ENCODE measurements around the gene DAZAP1.

DAZAP1 gene

GRCh38 chr19:1465191-1466016, 58.0 kb downstream of the DAZAP1 start:
- no CpG with 5 or more reads among the region's 83 CpGs for WGBS, 2 donors (ENCODE audit: extremely low coverage in 2 of 2, insufficient read length in 2 of 2, insufficient replicate concordance in 1 of 2)
- Histone ChIP-seq H3K4me1 (ENCODE audit: control insufficient read depth in 2 of 2, insufficient read depth in 1 of 2, low read depth in 1 of 2, low read length in 2 of 2) (peaks cover 0 to 15% of the 10 kb centered on the region in 2 donors), H3K9me3 (replicated peaks in 1 of 2; ENCODE audit: control insufficient read depth in 2 of 2, insufficient read depth in 1 of 2, low read depth in 1 of 2, low read length in 2 of 2) (peaks cover 0 to 11% of the 10 kb centered on the region in 2 donors), H2AK5ac (ENCODE audit: low read depth, low read length) (peak overlapping the region; percentile 46), H3K27me3 (ENCODE audit: control insufficient read depth in 3 of 3, insufficient read depth in 3 of 3, low read depth in 1 of 3, low read length in 3 of 3) (peaks cover 0 to 59% (median 50%) of the 10 kb centered on the region in 3 experiments), H3K4ac (ENCODE audit: low read length) (no peak overlapping the region), H2BK5ac (ENCODE audit: low read length) (no peak overlapping the region), H4K8ac (ENCODE audit: low read depth, low read length) (no peak overlapping the region), H3K27ac (replicated peaks; ENCODE audit: low read length) (no peak overlapping the region), H4K91ac (ENCODE audit: low read depth, low read length, poor library complexity) (no peak overlapping the region), H2BK120ac (ENCODE audit: low read depth, low read length) (no peak overlapping the region), H3K18ac (ENCODE audit: low read length) (peak overlapping the region; percentile 80), H3K14ac (ENCODE audit: low read length) (peak overlapping the region; percentile 98), H3K23ac (ENCODE audit: low read depth, low read length, poor library complexity) (peak overlapping the region; percentile 98), H3K4me3 (ENCODE audit: low read length in 2 of 2) (peak overlapping the region in 1 of 2 donors; percentile 38), H2BK12ac (ENCODE audit: low read length) (peak overlapping the region; percentile 41), H2AFZ (ENCODE audit: low read length) (no peak overlapping the region), H3K36me3 (replicated peaks in 1 of 2; ENCODE audit: control insufficient read depth in 2 of 2, insufficient read depth in 2 of 2, low read length in 2 of 2) (peaks cover 5 to 70% of the 10 kb centered on the region in 2 donors), H2BK15ac (ENCODE audit: low read length) (no peak overlapping the region), H3K79me1 (ENCODE audit: low read depth, low read length) (peaks cover 23% of the 10 kb centered on the region), H3K9ac (ENCODE audit: low read depth, low read length, poor library complexity) (peak overlapping the region; percentile 90), H3K4me2 (ENCODE audit: insufficient read depth, low read length, poor library complexity, severe bottlenecking) (no peak overlapping the region)
- DNase-seq (ENCODE audit: low spot score), result no peak

- no peak overlapping the region for H2BK5ac ChIP-seq (ENCODE audit: low read length)
- H4K8ac ChIP-seq (ENCODE audit: low read depth, low read length), result no peak overlapping the region
- peak overlapping the region; percentile 81 for H2AK5ac ChIP-seq (ENCODE audit: low read depth, low read length)
- WGBS, 2 donors (ENCODE audit: extremely low coverage in 2 of 2, insufficient read length in 2 of 2, insufficient replicate concordance in 1 of 2), result no CpG with 5 or more reads among the region's 41 CpGs
- peak overlapping the region; percentile 4 for H3K9ac ChIP-seq (ENCODE audit: low read depth, low read length, poor library complexity)
- peaks cover 23% of the 10 kb centered on the region for H3K79me1 ChIP-seq (ENCODE audit: low read depth, low read length)
- no peak overlapping the region for H2BK12ac ChIP-seq (ENCODE audit: low read length)
- H3K4me2 ChIP-seq (ENCODE audit: insufficient read depth, low read length, poor library complexity, severe bottlenecking), result no peak overlapping the region
- H3K4me1 ChIP-seq (ENCODE audit: control insufficient read depth in 2 of 2, insufficient read depth in 1 of 2, low read depth in 1 of 2, low read length in 2 of 2), result peaks cover 0 to 16% of the 10 kb centered on the region in 2 donors
- H2BK15ac ChIP-seq (ENCODE audit: low read length), result no peak overlapping the region
- H3K27me3 ChIP-seq (ENCODE audit: control insufficient read depth in 3 of 3, insufficient read depth in 3 of 3, low read depth in 1 of 3, low read length in 3 of 3), result peaks cover 0 to 59% (median 50%) of the 10 kb centered on the region in 3 experiments
- H3K14ac ChIP-seq (ENCODE audit: low read length), result peak overlapping the region; percentile 89
- no peak overlapping the region for H3K27ac ChIP-seq (replicated peaks; ENCODE audit: low read length)
- no peak overlapping the region for H3K4me3 ChIP-seq (ENCODE audit: low read length in 2 of 2)
- peak overlapping the region; percentile 55 for H3K23ac ChIP-seq (ENCODE audit: low read depth, low read length, poor library complexity)
- DNase-seq (ENCODE audit: low spot score), result no peak
- H3K9me3 ChIP-seq (replicated peaks in 1 of 2; ENCODE audit: control insufficient read depth in 2 of 2, insufficient read depth in 1 of 2, low read depth in 1 of 2, low read length in 2 of 2), result peaks cover 0 to 11% of the 10 kb centered on the region in 2 donors
- H3K36me3 ChIP-seq (replicated peaks in 1 of 2; ENCODE audit: control insufficient read depth in 2 of 2, insufficient read depth in 2 of 2, low read length in 2 of 2), result peaks cover 4 to 63% of the 10 kb centered on the region in 2 donors
- peak overlapping the region; percentile 71 for H3K18ac ChIP-seq (ENCODE audit: low read length)
- H2AFZ ChIP-seq (ENCODE audit: low read length), result no peak overlapping the region
- no peak overlapping the region for H2BK120ac ChIP-seq (ENCODE audit: low read depth, low read length)
- H4K91ac ChIP-seq (ENCODE audit: low read depth, low read length, poor library complexity), result no peak overlapping the region
- H3K4ac ChIP-seq (ENCODE audit: low read length), result no peak overlapping the region
Measured at GRCh38 chr19:1466018-1466460, 58.7 kb downstream of the DAZAP1 start.

GRCh38 chr19:1466461-1467214, 59.3 kb downstream of the DAZAP1 start:
- Histone ChIP-seq H2BK120ac (ENCODE audit: low read depth, low read length) (no peak overlapping the region), H3K4ac (ENCODE audit: low read length) (peak overlapping the region; percentile 66), H3K9ac (ENCODE audit: low read depth, low read length, poor library complexity) (peak overlapping the region; percentile 78), H2BK15ac (ENCODE audit: low read length) (peak overlapping the region; percentile 75), H4K8ac (ENCODE audit: low read depth, low read length) (peak overlapping the region; percentile 43), H3K23ac (ENCODE audit: low read depth, low read length, poor library complexity) (peak overlapping the region; percentile 93), H3K9me3 (replicated peaks in 1 of 2; ENCODE audit: control insufficient read depth in 2 of 2, insufficient read depth in 1 of 2, low read depth in 1 of 2, low read length in 2 of 2) (peaks cover 0 to 11% of the 10 kb centered on the region in 2 donors), H3K4me3 (ENCODE audit: low read length in 2 of 2) (peak overlapping the region in 1 of 2 donors; percentile 20), H3K27me3 (ENCODE audit: control insufficient read depth in 3 of 3, insufficient read depth in 3 of 3, low read depth in 1 of 3, low read length in 3 of 3) (peaks cover 0 to 63% (median 50%) of the 10 kb centered on the region in 3 experiments), H3K4me2 (ENCODE audit: insufficient read depth, low read length, poor library complexity, severe bottlenecking) (peak overlapping the region; percentile 40), H2AFZ (ENCODE audit: low read length) (no peak overlapping the region), H3K27ac (replicated peaks; ENCODE audit: low read length) (no peak overlapping the region), H3K4me1 (ENCODE audit: control insufficient read depth in 2 of 2, insufficient read depth in 1 of 2, low read depth in 1 of 2, low read length in 2 of 2) (peaks cover 0 to 22% of the 10 kb centered on the region in 2 donors), H2BK5ac (ENCODE audit: low read length) (no peak overlapping the region), H3K36me3 (replicated peaks in 1 of 2; ENCODE audit: control insufficient read depth in 2 of 2, insufficient read depth in 2 of 2, low read length in 2 of 2) (peaks cover 4 to 61% of the 10 kb centered on the region in 2 donors), H4K91ac (ENCODE audit: low read depth, low read length, poor library complexity) (no peak overlapping the region), H3K14ac (ENCODE audit: low read length) (peak overlapping the region; percentile 89), H2AK5ac (ENCODE audit: low read depth, low read length) (peak overlapping the region; percentile 81), H3K18ac (ENCODE audit: low read length) (peak overlapping the region; percentile 94), H2BK12ac (ENCODE audit: low read length) (no peak overlapping the region), H3K79me1 (ENCODE audit: low read depth, low read length) (peaks cover 23% of the 10 kb centered on the region)
- DNase-seq (ENCODE audit: low spot score), result no peak
- WGBS, 2 donors (ENCODE audit: extremely low coverage in 2 of 2, insufficient read length in 2 of 2, insufficient replicate concordance in 1 of 2), result no CpG with 5 or more reads among the region's 70 CpGs

GRCh38 chr19:1467215-1467489, 59.8 kb downstream of the DAZAP1 start:
- H2AK5ac ChIP-seq (ENCODE audit: low read depth, low read length), result peak overlapping the region; percentile 75

More at GRCh38 chr19:1467215-1467489, 59.8 kb downstream of the DAZAP1 start:
- no peak overlapping the region for H2AFZ ChIP-seq (ENCODE audit: low read length)
- H3K79me1 ChIP-seq (ENCODE audit: low read depth, low read length), result peaks cover 25% of the 10 kb centered on the region
- no peak overlapping the region for H2BK12ac ChIP-seq (ENCODE audit: low read length)
- peak overlapping the region; percentile 93 for H3K23ac ChIP-seq (ENCODE audit: low read depth, low read length, poor library complexity)
- no peak overlapping the region for H3K4me3 ChIP-seq (ENCODE audit: low read length in 2 of 2)
- H4K8ac ChIP-seq (ENCODE audit: low read depth, low read length), result no peak overlapping the region
- H3K14ac ChIP-seq (ENCODE audit: low read length), result peak overlapping the region; percentile 89
- peak overlapping the region; percentile 94 for H3K18ac ChIP-seq (ENCODE audit: low read length)
- peaks cover 0 to 25% of the 10 kb centered on the region in 2 donors for H3K4me1 ChIP-seq (ENCODE audit: control insufficient read depth in 2 of 2, insufficient read depth in 1 of 2, low read depth in 1 of 2, low read length in 2 of 2)
- peaks cover 1 to 61% of the 10 kb centered on the region in 2 donors for H3K36me3 ChIP-seq (replicated peaks in 1 of 2; ENCODE audit: control insufficient read depth in 2 of 2, insufficient read depth in 2 of 2, low read length in 2 of 2)
- H3K27ac ChIP-seq (replicated peaks; ENCODE audit: low read length), result no peak overlapping the region
- H3K9ac ChIP-seq (ENCODE audit: low read depth, low read length, poor library complexity), result peak overlapping the region; percentile 44
- H2BK5ac ChIP-seq (ENCODE audit: low read length), result no peak overlapping the region
- no peak overlapping the region for H2BK120ac ChIP-seq (ENCODE audit: low read depth, low read length)
- H3K27me3 ChIP-seq (ENCODE audit: control insufficient read depth in 3 of 3, insufficient read depth in 3 of 3, low read depth in 1 of 3, low read length in 3 of 3), result peaks cover 0 to 67% (median 50%) of the 10 kb centered on the region in 3 experiments
- H3K9me3 ChIP-seq (replicated peaks in 1 of 2; ENCODE audit: control insufficient read depth in 2 of 2, insufficient read depth in 1 of 2, low read depth in 1 of 2, low read length in 2 of 2), result peaks cover 0 to 11% of the 10 kb centered on the region in 2 donors
- no peak overlapping the region for H4K91ac ChIP-seq (ENCODE audit: low read depth, low read length, poor library complexity)
- H3K4ac ChIP-seq (ENCODE audit: low read length), result no peak overlapping the region
- no CpG with 5 or more reads among the region's 36 CpGs for WGBS, 2 donors (ENCODE audit: extremely low coverage in 2 of 2, insufficient read length in 2 of 2, insufficient replicate concordance in 1 of 2)
- H2BK15ac ChIP-seq (ENCODE audit: low read length), result peak overlapping the region; percentile 75
- peak overlapping the region; percentile 40 for H3K4me2 ChIP-seq (ENCODE audit: insufficient read depth, low read length, poor library complexity, severe bottlenecking)
- no peak for DNase-seq (ENCODE audit: low spot score)
